VCaP (cell line): Measurements from ENCODE around the gene HEXB.
"Not testable (repeated sequence)": the region's sequence is repeated elsewhere in the genome, so short reads cannot be mapped to it uniquely, and the experiment has no call there.

ENCODE experiments used
- H3K27ac ChIP-seq: fragments of 450-650 bp; 2 replicates; pipeline ENCODE4 v1.5.1; 2017
- CTCF ChIP-seq: fragments of 450-650 bp; conservative IDR thresholded peaks from 2 replicates; pipeline ENCODE4 v1.5.1; 2017; ENCODE audit warnings: mild to moderate bottlenecking, moderate library complexity

HEXB gene

GRCh38 chr5:74670396-74671038 lies 14.5 kb upstream of the HEXB start:
- TF ChIP-seq CTCF, result no peak
- H3K27ac ChIP-seq, result no peak overlapping the region

GRCh38 chr5:74672215-74672877 lies 12.7 kb upstream of the HEXB start:
- peak overlapping the region; percentile 29; the same call in 1 of the 2 replicates for H3K27ac ChIP-seq
- TF ChIP-seq CTCF, result no peak

- peak overlapping the region; percentile 29; the same call in 1 of the 2 replicates for H3K27ac ChIP-seq
- TF ChIP-seq CTCF, result peak; percentile 79
Observed at GRCh38 chr5:74673011-74673790, 11.8 kb upstream of the HEXB start.

GRCh38 chr5:74676466-74676865 lies 8.6 kb upstream of the HEXB start:
- H3K27ac ChIP-seq, result not testable (repeated sequence)

GRCh38 chr5:74678123-74678522 lies 6.9 kb upstream of the HEXB start:
- H3K27ac ChIP-seq, result not testable (repeated sequence)

GRCh38 chr5:74679300-74679699 lies 5.7 kb upstream of the HEXB start:
- H3K27ac ChIP-seq, result not testable (repeated sequence)

GRCh38 chr5:74679966-74680365 lies 5.1 kb upstream of the HEXB start:
- no peak overlapping the region for H3K27ac ChIP-seq
- no peak for TF ChIP-seq CTCF

GRCh38 chr5:74685979-74686631 lies 1.1 kb downstream of the HEXB start:
- peak overlapping the region; percentile 71 for H3K27ac ChIP-seq
- TF ChIP-seq CTCF, result no peak
